ENCODE data around the gene ITFG1.
A peak's percentile ranks its signal among the peaks of the same experiment; 100 is the strongest.
"Not testable (repeated sequence)": the region's sequence is repeated elsewhere in the genome, so short reads cannot be mapped to it uniquely, and the experiment has no call there.

Gene ITFG1

GRCh38 chr16:47143677-47144558, 316.9 kb downstream of the ITFG1 start, which contains the start of gene NETO2:
Gene NETO2 (minus strand): TSS chr16:47143945. CDS start chr16:47143612, 333 bp downstream.
- DNase-seq: peak; percentile 91

GRCh38 chr16:47142821-47143676, 317.8 kb downstream of the ITFG1 start:
- DNase-seq: peak; percentile 90

GRCh38 chr16:47142486-47142820, 318.4 kb downstream of the ITFG1 start:
- no peak for DNase-seq

- peak; percentile 94 for DNase-seq
These were observed 318.9 kb downstream of the ITFG1 start for GRCh38 chr16:47141773-47142485.

- no peak for DNase-seq
These were observed 320.2 kb downstream of the ITFG1 start for GRCh38 chr16:47140686-47141085.

- no peak for DNase-seq
These were observed 321.2 kb downstream of the ITFG1 start for GRCh38 chr16:47139561-47140185.

- not testable (repeated sequence) for DNase-seq
These were observed 322.9 kb downstream of the ITFG1 start for GRCh38 chr16:47137925-47138324.

- no peak for DNase-seq
These were observed 324.6 kb downstream of the ITFG1 start for GRCh38 chr16:47136099-47136842.

- DNase-seq: no peak
These were observed 326.3 kb downstream of the ITFG1 start for GRCh38 chr16:47134550-47134949.

- no peak for DNase-seq
These were observed 328.6 kb downstream of the ITFG1 start for GRCh38 chr16:47132308-47132707.

- DNase-seq: no peak
These were observed 331.0 kb downstream of the ITFG1 start for GRCh38 chr16:47129755-47130435.

- DNase-seq: no peak
These were observed 333.3 kb downstream of the ITFG1 start for GRCh38 chr16:47127541-47127940.

- DNase-seq: no peak
These were observed 335.1 kb downstream of the ITFG1 start for GRCh38 chr16:47125757-47126156.

GRCh38 chr16:47113130-47113529, 347.7 kb downstream of the ITFG1 start:
- DNase-seq: no peak

- no peak for DNase-seq
These were observed 349.9 kb downstream of the ITFG1 start for GRCh38 chr16:47110939-47111338.

- no peak for DNase-seq
These were observed 351.5 kb downstream of the ITFG1 start for GRCh38 chr16:47109361-47109760.

Measured in activated effector memory CD4-positive, alpha-beta T cell treated with anti-CD3 and anti-CD28 coated beads, Interleukin-2, amount 50 U/mL, for 16 hours (primary cell).